Spleen (tissue), 7 donors: ENCODE results near the gene LRRC74B.

Experiments
- CTCF ChIP-seq, 11 experiments: fragments of 200-600 bp in 7 of 11; fragments of 450-650 bp in 4 of 11; sonication (generic) in 4 of 11; IDR thresholded peaks in 8 of 11; conservative IDR thresholded peaks in 3 of 11; 1 replicate in 7 of 11; 2 replicates in 4 of 11; pipeline versions ENCODE4 v1.4.0 to v1.8.0; 2016 to 2021; ENCODE audit warnings: antibody characterized with exemption in 11 of 11, inconsistent platforms in 4 of 11, mild to moderate bottlenecking in 1 of 11
- POLR2A ChIP-seq, 3 donors: fragments of 450-650 bp; IDR thresholded peaks; one replicate each; pipeline ENCODE4 v1.5.1; 2017; ENCODE audit warnings: antibody characterized with exemption in 3 of 3, mild to moderate bottlenecking in 1 of 3
- donor health status: DM: no; HTN: no; CAD: no; lungs with moderate emphysema.
- donor health status: DM: no; HTN: no; CAD: no.
- donor health status: DM: no; HTN: no; CAD: no.

GRCh38 chr22:21047730-21048129 lies 2.0 kb downstream of the LRRC74B start:
- TF ChIP-seq POLR2A (IDR thresholded peaks at IDR 0.05) (no peak), CTCF (IDR thresholded peaks at IDR 0.05 in 8 of 11, conservative IDR thresholded peaks at IDR 0.05 in 3 of 11) (no peak)
